ENCODE results near the gene WDR64.

GRCh38 chr1:241658081-241658793, 6.2 kb downstream of the WDR64 start:
- no peak for TF ChIP-seq CTCF (conservative IDR thresholded peaks at IDR 0.05)
- no peak for TF ChIP-seq ZFX (IDR thresholded peaks at IDR 0.05)

Measured in C4-2B (cell line).